NT2/D1 (cell line): ENCODE measurements around the gene IL18R1.
"Not testable (repeated sequence)": the region's sequence is repeated elsewhere in the genome, so short reads cannot be mapped to it uniquely, and the experiment has no call there.

ENCODE experiments used
- DNase-seq: peaks from one replicate; pipeline ENCODE4 v3.0.0-alpha.2; 2011; ENCODE audit warnings: low read depth, low spot score
- H3K27me3 ChIP-seq: 2 replicates; pipeline ENCODE4 v1.6.0; 2011; ENCODE audit warnings: mild to moderate bottlenecking; ENCODE audit not compliant: insufficient read length, insufficient read depth
- H3K36me3 ChIP-seq: 2 replicates; pipeline ENCODE4 v1.6.1; 2011; ENCODE audit warnings: mild to moderate bottlenecking, low read length, mixed read lengths; ENCODE audit not compliant: insufficient read depth, insufficient read length
- H3K4me1 ChIP-seq: 2 replicates; pipeline ENCODE4 v1.5.1; 2011; ENCODE audit not compliant: insufficient read depth, insufficient read length
- H3K4me3 ChIP-seq: 2 replicates; pipeline ENCODE4 v1.5.1; 2011; ENCODE audit warnings: low read depth; ENCODE audit not compliant: insufficient read length
- H3K9ac ChIP-seq: 2 replicates; pipeline ENCODE4 v1.6.0; 2011; ENCODE audit warnings: low read depth; ENCODE audit not compliant: insufficient read length
- H3K9me3 ChIP-seq: 2 replicates; pipeline ENCODE4 v1.5.1; 2011; ENCODE audit warnings: mild to moderate bottlenecking, low read length; ENCODE audit not compliant: insufficient read depth
- SUZ12 ChIP-seq: IDR thresholded peaks from 2 replicates; pipeline ENCODE4 v1.6.1; 2011; ENCODE audit not compliant: insufficient read length, insufficient read depth; ENCODE audit errors: extremely low read depth
- YY1 ChIP-seq: IDR thresholded peaks from 2 replicates; pipeline ENCODE4 v1.6.1; 2011; ENCODE audit not compliant: insufficient read length, insufficient read depth
- ZNF274 ChIP-seq: IDR thresholded peaks from 2 replicates; pipeline ENCODE4 v1.6.1; 2011; ENCODE audit warnings: mild to moderate bottlenecking, low read depth, low read length

The IL18R1 gene

GRCh38 chr2:102317715-102318114 is 37.9 kb upstream of the IL18R1 start:
- Histone ChIP-seq H3K9ac (no peak overlapping the region), H3K4me1 (no peaks in the 10 kb centered on the region), H3K27me3 (no peaks in the 10 kb centered on the region), H3K9me3 (no peaks in the 10 kb centered on the region), H3K36me3 (no peaks in the 10 kb centered on the region), H3K4me3 (no peak overlapping the region)
- no peak for DNase-seq
- TF ChIP-seq YY1 (no peak), SUZ12 (no peak), ZNF274 (no peak)

- no peak overlapping the region for H3K9ac ChIP-seq
- no peaks in the 10 kb centered on the region for H3K36me3 ChIP-seq
- H3K27me3 ChIP-seq = no peaks in the 10 kb centered on the region
- TF ChIP-seq YY1 (no peak), SUZ12 (no peak), ZNF274 (no peak)
- DNase-seq = no peak
- H3K4me1 ChIP-seq = no peaks in the 10 kb centered on the region
- H3K4me3 ChIP-seq = no peak overlapping the region
- 0 out of 2 replicates have a peak, but pooled peaks cover 3% of the 10 kb centered on the region for H3K9me3 ChIP-seq
These were observed 37.2 kb upstream of the IL18R1 start for GRCh38 chr2:102318437-102318836.

DNA sequence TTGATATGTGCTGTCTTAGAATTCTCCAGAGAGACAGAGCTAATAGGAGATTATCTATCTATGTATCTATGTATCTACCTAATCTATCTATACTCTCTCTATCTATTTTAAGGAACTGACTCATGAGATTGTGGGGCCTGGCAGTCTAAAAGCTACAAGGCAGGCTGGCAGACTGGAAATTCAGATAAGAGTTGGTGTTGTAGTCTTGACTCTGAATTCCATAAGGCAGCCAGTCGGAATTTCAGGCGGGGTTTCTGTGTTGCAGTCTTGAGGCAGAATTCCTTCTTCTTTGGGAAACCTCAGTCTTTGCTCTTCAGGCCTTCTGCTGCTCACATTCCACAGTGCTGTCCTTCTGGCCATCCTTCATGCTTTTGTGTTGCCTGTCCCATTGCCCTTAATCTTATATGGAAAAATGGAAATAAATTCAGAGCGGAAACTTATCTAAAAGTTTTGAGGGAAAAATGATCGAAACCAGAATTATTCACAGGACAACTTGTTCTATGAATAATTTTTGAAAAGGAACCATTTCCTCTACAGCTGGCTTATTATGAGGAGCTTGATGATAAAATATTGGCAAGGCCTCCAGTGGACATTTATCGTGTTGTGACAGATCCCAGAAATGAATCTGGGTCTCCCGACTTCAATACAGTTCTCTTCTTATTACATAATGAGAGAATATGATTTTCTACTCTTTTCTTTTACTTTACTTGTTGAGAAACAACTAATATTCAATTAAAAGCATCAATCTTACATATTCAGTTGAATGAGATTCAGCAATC is 33.5 kb upstream of the IL18R1 start:
- peaks cover 8% of the 10 kb centered on the region; the same call in 1 of the 2 replicates for H3K9me3 ChIP-seq
- H3K4me3 ChIP-seq = no peak overlapping the region
- no peak overlapping the region for H3K9ac ChIP-seq
- no peak for DNase-seq
- H3K4me1 ChIP-seq = no peaks in the 10 kb centered on the region
- H3K36me3 ChIP-seq = no peaks in the 10 kb centered on the region
- TF ChIP-seq ZNF274 (no peak), YY1 (no peak), SUZ12 (no peak)
- no peaks in the 10 kb centered on the region for H3K27me3 ChIP-seq

DNA sequence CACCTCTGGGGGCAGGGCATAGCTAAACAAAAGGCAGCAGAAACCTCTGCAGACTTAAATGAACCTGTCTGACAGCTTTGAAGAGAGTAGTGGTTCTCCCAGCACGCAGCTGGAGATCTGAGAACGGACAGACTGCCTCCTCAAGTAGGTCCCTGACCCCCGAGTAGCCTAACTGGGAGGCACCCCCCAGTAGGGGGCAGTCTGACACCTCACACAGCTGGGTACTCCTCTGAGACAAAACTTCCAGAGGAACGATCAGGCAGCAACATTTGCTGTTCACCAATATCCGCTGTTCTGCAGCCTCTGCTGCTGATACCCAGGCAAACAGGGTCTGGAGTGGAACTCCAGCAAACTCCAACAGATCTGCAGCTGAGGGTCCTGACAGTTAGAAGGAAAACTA is 30.7 kb upstream of the IL18R1 start:
- DNase-seq, H3K27me3 ChIP-seq, H3K4me3 ChIP-seq, H3K9ac ChIP-seq, H3K9me3 ChIP-seq, H3K4me1 ChIP-seq, H3K36me3 ChIP-seq: not testable (repeated sequence)

GRCh38 chr2:102331311-102331980 is 24.1 kb upstream of the IL18R1 start:
- no peaks in the 10 kb centered on the region for H3K36me3 ChIP-seq
- TF ChIP-seq ZNF274 = no peak
- TF ChIP-seq YY1 = no peak
- TF ChIP-seq SUZ12 = no peak
- H3K9ac ChIP-seq = no peak overlapping the region
- DNase-seq = no peak
- no peaks in the 10 kb centered on the region for H3K9me3 ChIP-seq
- no peak overlapping the region for H3K4me3 ChIP-seq
- no peaks in the 10 kb centered on the region for H3K4me1 ChIP-seq
- H3K27me3 ChIP-seq = no peaks in the 10 kb centered on the region

GRCh38 chr2:102334486-102334885 is 21.1 kb upstream of the IL18R1 start:
- DNase-seq = no peak
- Histone ChIP-seq H3K4me1 (no peaks in the 10 kb centered on the region), H3K9me3 (no peaks in the 10 kb centered on the region), H3K9ac (no peak overlapping the region), H3K27me3 (no peaks in the 10 kb centered on the region), H3K36me3 (no peaks in the 10 kb centered on the region), H3K4me3 (no peak overlapping the region)
- TF ChIP-seq YY1 = no peak
- TF ChIP-seq SUZ12 = no peak
- TF ChIP-seq ZNF274 = no peak

- H3K36me3 ChIP-seq = no peaks in the 10 kb centered on the region
- H3K4me3 ChIP-seq = no peak overlapping the region
- no peak for DNase-seq
- H3K4me1 ChIP-seq = no peaks in the 10 kb centered on the region
- H3K27me3 ChIP-seq = no peaks in the 10 kb centered on the region
- no peaks in the 10 kb centered on the region for H3K9me3 ChIP-seq
- no peak overlapping the region for H3K9ac ChIP-seq
- TF ChIP-seq SUZ12 (no peak), ZNF274 (no peak), YY1 (no peak)
These were observed 19.7 kb upstream of the IL18R1 start for GRCh38 chr2:102335871-102336366.
